Subcutaneous adipose tissue (tissue), 4 donors: Measurements from ENCODE around the gene NOS1AP. TPM values are rescaled to one million over a fixed set of nuclear protein-coding genes. Genes with fewer than 3 reads are reported as not detected.

Experiments used
- CTCF ChIP-seq: fragments of 450-650 bp; IDR thresholded peaks from one replicate; pipeline ENCODE4 v1.5.1; 2016; ENCODE audit warnings: low read depth, mild to moderate bottlenecking, control low read depth, antibody characterized with exemption, moderate library complexity
- total RNA-seq, 4 donors: library from RNA; depleted of rRNA; stranded (reverse); fragments of >200 nt; gene quantifications; one replicate each; pipeline ENCODE4 v1.1.0, GENCODE V29; 2016

Gene NOS1AP
- total RNA-seq, 4 donors from 2014 or later: 0.51 to 5.1 (median 0.96) TPM

- TF ChIP-seq CTCF: no peak
Measured at GRCh38 chr1:162386292-162387225, 317.1 kb downstream of the NOS1AP start.

- no peak for TF ChIP-seq CTCF
Measured at GRCh38 chr1:162387226-162388082, 318.0 kb downstream of the NOS1AP start.

GRCh38 chr1:162388083-162388594 is 318.6 kb downstream of the NOS1AP start:
- TF ChIP-seq CTCF: no peak

GRCh38 chr1:162388615-162389014 is 319.1 kb downstream of the NOS1AP start:
- no peak for TF ChIP-seq CTCF

- TF ChIP-seq CTCF: no peak
Measured at GRCh38 chr1:162389021-162389818, 319.7 kb downstream of the NOS1AP start.

- TF ChIP-seq CTCF: no peak
Measured at GRCh38 chr1:162389971-162390370, 320.5 kb downstream of the NOS1AP start.
